ENCODE data around the gene IFT172.
"Not testable (repeated sequence)": the region's sequence is repeated elsewhere in the genome, so short reads cannot be mapped to it uniquely, and the experiment has no call there.

Gene IFT172

GRCh38 chr2:27494284-27494943, 4.9 kb upstream of the IFT172 start:
- no peak for DNase-seq

GRCh38 chr2:27493948-27494283, 4.4 kb upstream of the IFT172 start:
- DNase-seq = no peak

DNA sequence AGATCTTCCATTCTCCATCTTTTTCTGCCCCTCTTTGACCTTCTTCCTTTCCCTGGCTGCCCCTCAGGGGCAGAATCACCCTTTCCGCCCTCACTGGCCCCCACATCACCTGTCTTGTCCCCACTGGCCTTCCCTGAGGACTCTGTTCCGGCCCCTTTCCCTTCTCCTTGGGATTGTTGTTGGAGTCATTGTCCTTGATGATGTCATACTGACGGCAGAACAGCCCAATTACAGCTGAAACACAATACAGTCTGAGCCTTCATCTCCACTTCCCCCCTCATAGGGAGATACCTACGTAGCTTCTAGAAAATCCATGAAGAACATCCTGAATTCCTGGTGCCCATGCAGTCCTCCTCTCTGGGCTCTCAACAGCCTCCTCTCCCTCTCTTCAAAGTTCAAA, 3.0 kb upstream of the IFT172 start:
- DNase-seq = no peak

DNA sequence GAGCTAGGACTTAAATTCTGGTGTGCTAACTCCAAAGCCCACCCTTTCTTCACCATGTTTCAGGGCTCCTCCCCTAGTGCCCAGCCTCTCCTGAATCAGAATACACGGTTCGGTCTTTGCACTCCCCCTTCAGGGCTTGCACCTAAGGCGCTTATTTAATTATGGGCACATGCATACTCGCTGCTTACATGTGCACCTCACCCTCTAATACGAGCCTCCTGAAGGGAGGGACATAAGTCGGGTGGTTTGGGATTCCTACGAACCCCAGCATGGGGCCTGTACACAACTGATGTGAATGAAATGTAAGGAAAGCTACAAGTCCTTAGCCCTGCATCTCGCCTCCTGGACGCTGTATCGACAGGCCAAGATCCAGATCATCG, 435 bp downstream of the IFT172 start:
- no peak for DNase-seq

DNA sequence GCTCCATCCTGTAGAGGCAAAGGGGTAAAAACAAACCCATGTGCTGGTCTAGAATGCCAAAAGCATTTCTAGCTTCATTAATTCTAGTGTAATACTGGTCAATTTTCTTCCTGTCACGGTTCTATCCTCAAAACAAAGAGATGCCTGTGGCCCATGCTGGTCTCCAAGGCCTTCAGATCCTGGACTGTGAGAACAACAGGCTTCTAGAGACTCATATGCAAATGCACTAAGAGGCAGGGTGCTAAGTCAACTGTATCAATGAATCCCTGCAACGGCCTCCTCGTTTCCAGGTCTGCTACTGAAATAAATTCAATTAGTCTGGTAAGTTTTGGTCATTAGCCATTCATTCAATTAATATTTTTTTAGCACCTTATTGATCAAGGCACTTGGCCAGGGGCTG, 4.0 kb downstream of the IFT172 start:
- no peak for DNase-seq

GRCh38 chr2:27471961-27472360, 17.6 kb downstream of the IFT172 start:
- no peak for DNase-seq

- no peak for DNase-seq
These were observed 25.1 kb downstream of the IFT172 start for GRCh38 chr2:27464443-27464842.

GRCh38 chr2:27461118-27461517, 28.4 kb downstream of the IFT172 start:
- DNase-seq = no peak

- DNase-seq = no peak
These were observed 35.6 kb downstream of the IFT172 start for GRCh38 chr2:27453968-27454367.

DNA sequence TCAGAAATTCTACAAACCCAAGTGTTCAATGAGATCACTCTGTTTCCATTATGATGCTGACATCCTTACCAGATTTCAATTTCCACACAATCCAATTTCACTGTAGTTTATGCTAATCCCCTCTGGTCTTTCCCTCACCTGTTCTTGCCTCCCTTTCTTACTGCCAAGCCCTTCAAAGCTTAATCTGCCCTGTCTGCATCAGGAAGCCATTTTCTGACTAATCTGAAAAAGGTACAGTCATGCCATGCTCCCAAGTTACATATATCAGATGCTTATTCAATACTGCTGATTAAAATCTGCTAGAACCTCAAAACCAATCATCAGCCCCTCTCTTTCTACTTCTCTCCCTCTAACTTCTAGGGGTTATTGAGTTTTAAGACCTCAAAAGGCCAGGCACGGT, 38.4 kb downstream of the IFT172 start:
- no peak for DNase-seq

GRCh38 chr2:27448381-27448780, 41.2 kb downstream of the IFT172 start:
- no peak for DNase-seq

GRCh38 chr2:27446057-27446456, 43.5 kb downstream of the IFT172 start:
- no peak for DNase-seq

GRCh38 chr2:27445615-27446014, 43.9 kb downstream of the IFT172 start:
- DNase-seq = no peak

- no peak for DNase-seq
These were observed 44.4 kb downstream of the IFT172 start for GRCh38 chr2:27445155-27445554.

GRCh38 chr2:27442920-27443282, 46.6 kb downstream of the IFT172 start:
- DNase-seq = no peak

DNA sequence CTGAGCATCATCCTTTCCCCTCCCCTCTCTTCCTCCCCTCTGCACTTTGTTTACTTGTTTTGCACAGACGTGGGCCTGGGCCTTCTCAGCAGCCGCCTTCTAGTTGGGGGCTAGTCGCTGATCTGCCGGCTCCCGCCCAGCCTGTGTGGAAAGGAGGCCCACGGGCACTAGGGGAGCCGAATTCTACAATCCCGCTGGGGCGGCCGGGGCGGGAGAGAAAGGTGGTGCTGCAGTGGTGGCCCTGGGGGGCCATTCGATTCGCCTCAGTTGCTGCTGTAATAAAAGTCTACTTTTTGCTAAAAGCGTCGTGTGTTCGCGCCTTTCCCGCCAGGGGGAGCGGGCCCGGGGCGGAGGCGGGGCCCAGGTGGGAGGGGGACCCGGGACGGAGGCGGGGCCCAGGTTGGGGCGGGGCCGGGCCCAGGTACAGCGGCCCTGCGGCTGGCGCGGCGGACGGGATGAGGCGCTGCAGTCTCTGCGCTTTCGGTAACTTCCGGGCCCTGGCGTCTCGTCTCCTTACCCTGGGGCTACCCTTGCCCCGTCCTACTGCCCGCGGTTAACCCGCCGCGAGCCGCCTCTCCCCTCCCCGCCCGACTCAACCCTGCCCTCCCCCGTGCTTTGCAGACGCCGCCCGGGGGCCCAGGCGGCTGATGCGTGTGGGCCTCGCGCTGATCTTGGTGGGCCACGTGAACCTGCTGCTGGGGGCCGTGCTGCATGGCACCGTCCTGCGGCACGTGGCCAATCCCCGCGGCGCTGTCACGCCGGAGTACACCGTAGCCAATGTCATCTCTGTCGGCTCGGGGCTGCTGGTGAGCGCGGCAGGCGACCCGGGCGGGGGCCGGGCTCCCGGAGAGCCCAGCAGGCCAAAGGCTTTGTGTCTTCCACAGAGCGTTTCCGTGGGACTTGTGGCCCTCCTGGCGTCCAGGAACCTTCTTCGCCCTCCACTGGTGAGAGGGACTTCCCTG, 47.3 kb downstream of the IFT172 start, which contains the start of gene KRTCAP3:
Gene KRTCAP3, plus strand, starts transcription at position 424 of the 962 bp plus-strand sequence. Its CDS starts 32 bp downstream, at position 456.
- DNase-seq = no peak

GRCh38 chr2:27441226-27441926, 48.2 kb downstream of the IFT172 start:
- DNase-seq = no peak

DNA sequence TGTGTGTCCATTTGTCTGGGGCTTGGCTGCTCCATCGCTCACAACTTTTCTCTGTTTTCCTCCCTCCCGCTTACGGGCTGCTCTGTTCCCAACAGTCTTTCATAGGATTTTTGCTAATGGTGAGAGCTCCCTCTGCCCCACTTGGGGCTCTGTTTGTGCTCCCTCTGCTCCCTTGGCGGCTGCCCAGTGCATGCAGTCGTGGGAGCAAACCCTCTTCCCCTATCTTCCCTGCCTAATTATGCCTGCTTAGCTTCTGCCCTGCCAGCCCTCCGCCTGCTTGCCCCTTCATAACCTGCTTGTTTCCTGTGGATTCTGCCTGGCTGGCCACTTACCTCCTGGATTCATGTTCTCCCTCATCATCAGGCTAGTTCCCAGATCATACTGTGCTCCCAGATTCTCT, 53.9 kb downstream of the IFT172 start:
- DNase-seq = no peak

GRCh38 chr2:27431395-27431794, 58.1 kb downstream of the IFT172 start:
- no peak for DNase-seq

DNA sequence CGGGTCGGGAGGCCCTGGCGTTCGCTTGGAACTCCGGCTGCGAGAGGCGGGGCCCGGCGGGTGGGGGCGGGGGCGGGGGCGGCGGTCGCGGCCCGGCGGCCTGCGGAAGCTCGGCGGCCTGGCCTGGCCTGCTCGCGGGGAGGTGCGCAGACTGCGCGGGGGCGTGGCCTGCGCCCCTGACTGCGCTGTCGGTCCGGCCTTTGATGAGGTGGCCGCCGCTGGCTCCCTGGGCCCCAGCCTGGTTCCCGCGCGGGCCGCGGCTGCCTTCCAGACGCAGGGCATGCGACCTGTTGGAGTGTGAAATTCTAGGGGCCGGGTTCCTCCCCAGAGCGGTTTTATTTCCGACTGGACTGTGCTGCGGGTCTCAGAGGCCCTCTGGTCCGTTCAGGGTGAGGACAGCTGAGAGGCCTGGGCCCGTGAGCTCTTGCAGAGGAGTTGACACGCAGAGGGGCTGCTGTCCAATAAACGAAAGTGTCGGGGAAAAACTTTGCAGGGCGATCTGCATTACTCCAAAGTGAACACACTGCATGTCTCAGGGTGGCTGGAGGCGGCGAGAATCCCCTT, 60.5 kb downstream of the IFT172 start:
- DNase-seq = no peak

- peak; percentile 84 for DNase-seq
These were observed 61.1 kb downstream of the IFT172 start, which contains the start of gene NRBP1 for GRCh38 chr2:27428213-27428977. Gene NRBP1 (plus strand): TSS chr2:27428631. CDS start chr2:27433274, 4,643 bp downstream.

DNA sequence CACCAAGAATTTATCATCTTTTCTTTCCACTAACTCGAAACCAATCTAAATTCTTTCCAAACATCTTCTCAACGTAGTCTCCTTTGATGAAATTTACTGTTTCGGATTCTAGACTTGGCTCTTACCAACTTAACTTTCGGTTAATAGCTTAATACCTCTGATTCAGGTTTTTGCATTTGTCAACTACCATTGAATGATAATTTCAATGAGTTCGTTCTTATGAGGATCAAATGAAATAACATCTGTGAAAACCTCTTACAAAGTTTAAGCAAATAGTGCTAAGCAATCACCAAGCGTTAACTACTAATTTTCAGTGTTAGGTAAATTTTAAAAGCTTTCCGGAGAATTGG, 61.7 kb downstream of the IFT172 start:
- no peak for DNase-seq

DNA sequence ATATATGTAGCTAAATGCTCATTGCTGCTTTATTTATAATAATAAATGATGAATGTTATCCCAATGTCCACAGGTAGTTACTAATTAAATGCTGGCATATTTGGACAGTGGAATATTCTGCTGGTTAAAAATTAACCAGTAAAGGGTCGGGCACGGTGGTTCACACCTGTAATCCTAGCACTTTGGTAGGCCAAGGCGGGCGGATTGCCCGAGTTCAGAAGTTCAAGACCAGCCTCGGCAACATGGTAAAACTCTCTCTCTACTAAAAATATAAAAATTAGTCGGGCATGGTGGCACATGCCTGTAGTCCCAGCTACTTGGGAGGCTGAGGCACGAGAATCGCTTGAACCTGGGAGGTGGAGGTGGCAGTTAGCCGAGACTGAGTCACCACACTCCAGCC, 64.5 kb downstream of the IFT172 start:
- DNase-seq = not testable (repeated sequence)

Data from NCI-H1092 (cell line).